Fibroblast of skin of back (primary cell): ENCODE measurements around the gene RNF121.

Experiments used
- DNase-seq: peaks from one replicate; pipeline ENCODE4 v3.0.0-alpha.2; 2013

The RNF121 gene

DNA sequence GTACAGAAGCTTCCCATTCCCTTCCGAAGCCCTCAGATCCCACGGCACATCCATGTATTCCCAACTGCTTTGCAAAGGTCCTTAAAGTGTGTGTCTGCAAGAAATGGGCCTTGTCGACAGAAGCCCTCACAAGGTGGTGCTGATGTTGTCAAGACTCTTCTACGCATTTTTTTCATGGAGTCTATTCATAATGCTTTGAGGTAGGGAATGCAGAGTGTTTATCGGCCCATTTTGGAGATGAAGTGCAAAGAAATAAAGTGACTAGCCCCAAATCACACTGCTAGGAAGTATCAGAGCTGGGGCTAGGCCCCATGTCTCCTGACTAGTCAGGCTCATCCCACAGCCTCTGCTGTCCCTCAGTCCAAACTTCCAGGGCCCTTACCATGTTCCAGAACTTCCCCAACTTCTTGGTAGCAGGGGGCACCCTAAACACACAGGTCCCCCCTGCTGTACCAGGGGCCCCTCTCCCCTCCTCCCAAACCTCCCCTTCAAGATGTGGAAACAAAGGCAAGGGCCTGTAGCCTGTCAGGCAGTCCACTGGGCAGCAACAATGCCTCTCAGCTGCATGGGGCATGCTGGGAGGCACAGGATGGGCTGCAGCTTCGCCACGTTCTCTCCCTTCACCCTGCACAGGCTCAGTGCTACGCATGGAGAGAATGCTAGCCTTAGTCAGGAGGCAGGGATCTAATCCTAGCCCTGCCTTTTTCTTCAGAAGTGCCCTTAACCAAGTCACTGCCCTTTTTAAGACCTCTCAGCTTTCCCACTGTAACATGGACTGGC lies 77.7 kb downstream of the RNF121 start:
- no peak for DNase-seq

DNA sequence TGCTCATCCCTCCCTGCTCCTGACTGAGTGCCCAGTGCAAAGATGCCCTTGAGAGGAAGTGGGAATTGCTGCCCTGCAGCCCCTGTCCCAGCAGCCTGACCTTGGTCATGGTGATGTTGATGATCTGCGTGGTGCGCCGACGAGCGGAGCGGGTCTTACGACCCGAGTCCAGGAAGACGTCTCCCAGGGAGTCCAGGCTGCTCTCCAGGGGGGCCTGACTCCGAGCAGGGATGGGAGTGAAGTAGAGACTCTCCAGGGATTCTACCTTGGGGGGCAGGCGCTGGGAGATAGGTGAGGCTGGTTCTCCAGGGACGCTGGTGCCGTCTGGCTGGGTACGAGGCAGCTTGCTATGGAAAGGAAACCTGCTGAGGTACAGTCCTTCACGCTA lies 78.2 kb downstream of the RNF121 start:
- no peak for DNase-seq

DNA sequence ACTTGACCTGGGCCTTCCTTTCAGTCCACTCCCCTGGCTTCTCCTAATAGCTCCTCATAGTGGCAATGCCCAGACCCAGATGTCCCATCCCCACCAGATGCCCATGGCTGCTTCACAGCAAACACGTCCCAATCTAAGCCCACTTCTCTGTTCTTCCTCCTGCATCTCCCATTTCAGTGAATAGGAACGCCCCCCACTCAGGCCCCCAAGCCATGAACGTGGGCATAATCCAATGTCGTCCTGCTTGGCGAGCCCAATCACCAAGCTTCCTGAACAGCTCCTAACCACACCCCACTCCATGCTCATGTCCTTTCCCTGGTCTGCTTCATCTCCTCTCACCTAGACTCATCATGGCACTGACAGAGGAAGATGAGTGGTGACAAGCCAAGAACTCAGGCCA lies 78.7 kb downstream of the RNF121 start:
- DNase-seq = no peak

DNA sequence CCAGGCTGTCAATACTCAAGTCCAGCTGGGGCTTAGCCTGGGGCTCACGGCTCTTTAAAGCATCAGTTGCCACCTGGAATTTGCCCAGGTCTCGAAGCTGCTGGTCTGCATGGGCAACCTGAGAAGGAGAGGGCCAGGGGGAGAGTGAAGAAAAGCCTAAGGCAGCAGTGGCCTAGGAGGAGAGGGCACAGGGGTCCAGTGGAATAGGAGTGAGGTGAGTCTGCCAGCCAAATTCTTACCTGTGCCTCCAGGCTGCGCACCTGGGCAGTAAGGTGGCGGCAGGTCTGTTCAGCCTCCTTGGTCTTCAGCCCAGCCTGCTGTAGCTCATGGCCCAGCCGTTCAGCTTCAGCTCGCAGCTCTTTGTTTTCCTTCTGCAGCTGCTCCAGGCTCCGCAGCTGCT lies 79.9 kb downstream of the RNF121 start:
- no peak for DNase-seq

DNA sequence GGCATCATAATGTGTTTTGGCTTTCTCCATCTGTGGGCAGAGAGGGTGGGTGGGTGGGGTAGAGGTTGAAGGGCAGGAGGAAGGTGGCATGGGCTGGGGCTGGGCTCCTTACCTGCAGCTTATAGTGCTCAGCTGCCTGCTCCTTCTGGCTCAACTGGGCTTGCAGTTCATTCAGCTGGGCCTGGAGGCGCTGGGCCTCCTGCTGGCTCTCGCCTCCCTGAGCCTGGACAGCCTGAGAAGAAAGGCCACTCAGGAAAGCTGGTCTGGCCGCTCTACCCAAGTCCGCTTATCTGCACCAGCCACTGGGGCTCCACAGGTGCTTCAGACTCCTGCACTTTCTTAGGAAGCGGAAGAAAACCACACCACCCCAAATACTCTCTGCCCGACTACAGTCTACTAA lies 80.3 kb downstream of the RNF121 start:
- no peak for DNase-seq

DNA sequence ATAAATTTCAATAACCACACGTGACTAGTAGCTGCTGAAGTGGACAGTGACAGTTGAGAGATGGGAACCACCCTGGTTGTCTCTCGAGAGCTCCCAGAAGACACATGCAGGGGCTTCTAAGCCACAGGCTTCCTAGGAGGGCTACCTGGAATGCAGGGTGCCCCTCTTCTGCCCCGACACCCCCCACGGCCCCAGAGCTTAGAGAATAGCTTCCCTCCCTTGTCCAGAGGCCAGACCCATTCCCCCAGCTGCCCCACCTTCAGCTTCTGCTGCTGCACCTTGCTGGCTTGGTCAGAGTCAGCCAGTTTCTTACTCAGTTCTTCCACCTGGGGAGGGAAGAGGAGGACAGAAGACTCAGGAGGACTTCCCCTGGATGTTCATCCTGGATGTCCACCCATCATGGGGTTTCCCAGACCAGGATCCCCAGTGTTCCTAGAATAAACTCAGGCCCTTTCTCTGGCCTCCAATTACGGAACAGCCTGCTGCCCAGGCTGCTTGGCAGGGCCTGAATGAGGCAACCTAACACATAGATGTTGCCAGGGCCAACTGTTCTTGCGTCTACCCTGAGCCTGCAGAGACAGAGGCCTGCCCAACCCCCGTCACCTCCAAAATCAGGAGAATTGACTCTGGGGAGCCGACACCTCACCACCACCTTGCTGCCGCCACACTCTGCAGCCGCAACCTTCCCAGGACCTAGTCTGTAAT lies 81.8 kb downstream of the RNF121 start:
- no peak for DNase-seq

DNA sequence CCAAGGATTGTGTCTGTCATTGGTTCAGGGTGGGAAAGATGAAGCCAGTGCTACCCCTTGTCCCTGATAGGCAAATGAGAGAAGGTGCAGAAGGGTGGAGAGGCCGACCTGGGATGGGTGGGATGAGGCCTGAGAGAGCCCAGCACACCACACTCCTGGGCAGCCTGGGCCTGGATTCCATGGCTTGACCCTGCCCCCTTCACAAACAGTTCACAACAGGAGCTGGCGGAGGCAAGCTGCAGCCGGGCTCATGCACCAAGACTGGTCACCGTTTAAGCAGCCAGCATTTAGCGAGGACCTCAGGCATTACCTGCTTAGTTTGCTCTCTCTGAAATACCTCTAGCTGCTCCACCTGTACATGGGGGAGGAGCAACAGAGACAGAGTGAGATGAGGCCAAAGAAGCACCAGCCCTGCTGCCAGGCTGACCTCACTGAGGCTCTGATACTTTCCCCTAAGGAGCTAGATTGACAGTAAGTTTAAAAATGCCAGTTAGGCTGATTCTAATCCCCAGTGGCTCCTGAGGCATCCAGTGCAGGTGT lies 83.3 kb downstream of the RNF121 start:
- no peak for DNase-seq

DNA sequence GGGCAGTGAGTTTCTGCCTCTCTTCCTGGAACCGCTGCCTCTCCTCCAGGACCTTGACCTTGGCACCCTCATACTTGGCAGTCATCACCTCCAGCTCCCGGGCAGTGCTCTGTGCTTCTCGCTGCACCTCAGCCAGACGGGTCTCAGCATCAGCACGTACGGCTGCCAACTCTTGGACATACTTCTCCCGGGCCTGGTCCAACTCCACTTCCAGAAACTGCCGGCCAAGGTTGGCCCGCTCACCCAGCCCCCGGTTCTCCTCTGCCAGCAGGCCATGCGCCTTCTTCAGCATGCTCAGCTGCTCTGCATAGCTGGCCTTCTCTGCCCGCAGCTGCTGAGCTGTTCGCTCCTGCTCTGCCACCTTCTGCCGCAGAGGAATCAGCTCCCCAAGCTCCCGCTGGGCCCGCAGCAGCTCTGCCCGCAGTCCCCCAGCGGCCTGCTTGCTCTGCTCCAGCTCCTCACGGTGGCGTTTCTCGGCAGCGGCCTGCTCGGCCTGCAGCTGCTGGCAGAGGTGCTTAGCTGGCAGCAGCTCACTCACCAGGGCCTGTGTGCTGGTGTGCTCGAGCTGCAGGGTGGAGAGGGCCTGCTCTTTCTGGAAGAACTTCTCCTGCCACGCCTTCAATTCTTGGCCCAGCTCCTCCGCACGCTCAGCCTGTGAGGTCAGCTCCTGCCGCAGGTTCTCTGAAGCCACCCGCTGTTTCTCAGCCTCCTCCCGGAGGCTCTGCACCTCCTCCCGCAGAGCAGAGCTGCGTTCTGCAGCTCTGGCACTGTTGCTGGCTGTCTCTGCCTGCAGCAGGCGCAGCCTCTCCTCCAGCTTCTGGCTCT lies 84.3 kb downstream of the RNF121 start:
- peak; percentile 42 for DNase-seq

DNA sequence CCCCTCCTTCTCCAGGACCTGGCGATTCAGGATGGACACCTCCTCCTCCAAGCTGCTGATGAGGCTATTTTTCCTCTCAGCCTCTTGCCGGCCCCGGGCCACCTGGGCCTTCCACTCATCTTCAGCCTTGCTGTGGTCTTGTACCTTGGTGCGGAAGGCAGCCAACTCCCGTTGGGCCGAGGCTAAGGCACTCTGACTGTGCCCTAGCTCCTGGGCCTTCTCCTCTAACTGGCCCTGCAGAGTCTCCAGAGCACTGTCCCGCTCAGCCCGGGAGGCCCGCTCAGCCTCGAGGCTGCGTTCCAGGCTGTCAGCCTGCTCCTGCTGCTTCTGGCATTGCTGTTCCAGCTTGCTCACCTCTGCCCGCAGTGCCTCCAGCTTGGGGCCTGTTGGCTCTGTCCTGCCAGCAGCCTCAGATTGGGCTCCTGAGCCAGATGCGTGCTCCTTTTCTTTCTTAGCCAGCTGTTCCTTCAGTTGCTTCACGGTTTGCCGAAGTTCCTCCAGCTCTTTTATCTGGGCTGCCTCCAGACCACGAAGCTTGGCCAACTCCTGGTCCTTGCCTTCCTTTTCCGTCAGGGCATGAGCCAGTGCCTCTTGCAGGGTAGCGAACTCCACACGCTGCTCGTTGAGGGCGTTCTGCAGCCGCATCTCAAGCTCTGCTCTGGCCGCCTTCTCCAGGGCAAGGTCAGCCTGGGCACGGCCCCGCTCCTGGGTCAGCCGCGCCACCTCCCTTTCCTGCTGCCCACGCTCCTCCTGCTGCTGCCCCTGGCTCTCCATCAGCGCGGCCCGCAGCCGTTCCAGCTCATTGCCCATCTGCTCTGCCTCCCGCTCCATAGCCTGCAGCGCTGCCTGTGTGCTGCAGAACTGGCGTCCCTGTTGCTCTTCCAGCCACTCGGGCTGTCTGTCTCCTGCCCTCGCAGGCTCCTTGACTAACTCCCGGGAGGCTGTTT lies 85.2 kb downstream of the RNF121 start:
- DNase-seq = no peak

DNA sequence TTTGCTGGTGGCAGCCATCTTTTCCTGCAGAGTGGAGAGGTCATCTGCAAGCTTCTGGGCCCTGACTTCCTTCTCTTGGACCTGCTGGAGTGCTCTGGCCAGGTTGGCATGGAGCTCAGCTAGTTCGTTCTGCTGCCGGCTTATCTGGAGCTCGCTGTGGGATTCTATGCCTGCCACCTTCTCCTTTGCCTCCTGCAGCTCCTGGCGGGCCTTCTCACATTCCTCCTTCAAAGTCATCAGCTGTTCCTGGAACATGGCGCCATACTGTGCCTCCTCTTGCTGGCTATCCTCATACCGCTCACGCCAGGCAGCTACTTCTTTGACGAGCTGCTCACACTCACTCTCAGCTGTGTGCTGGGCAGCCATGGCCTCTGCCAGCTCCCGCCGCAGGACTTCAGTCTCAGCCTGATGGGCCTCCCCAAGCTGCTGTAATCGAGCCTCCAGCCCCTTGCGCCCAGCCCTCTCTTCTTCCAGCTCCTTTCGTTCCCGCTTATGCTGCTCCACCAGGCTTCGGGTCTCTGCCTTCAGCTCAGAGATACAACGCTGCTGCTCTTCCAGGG lies 86.0 kb downstream of the RNF121 start:
- no peak for DNase-seq

DNA sequence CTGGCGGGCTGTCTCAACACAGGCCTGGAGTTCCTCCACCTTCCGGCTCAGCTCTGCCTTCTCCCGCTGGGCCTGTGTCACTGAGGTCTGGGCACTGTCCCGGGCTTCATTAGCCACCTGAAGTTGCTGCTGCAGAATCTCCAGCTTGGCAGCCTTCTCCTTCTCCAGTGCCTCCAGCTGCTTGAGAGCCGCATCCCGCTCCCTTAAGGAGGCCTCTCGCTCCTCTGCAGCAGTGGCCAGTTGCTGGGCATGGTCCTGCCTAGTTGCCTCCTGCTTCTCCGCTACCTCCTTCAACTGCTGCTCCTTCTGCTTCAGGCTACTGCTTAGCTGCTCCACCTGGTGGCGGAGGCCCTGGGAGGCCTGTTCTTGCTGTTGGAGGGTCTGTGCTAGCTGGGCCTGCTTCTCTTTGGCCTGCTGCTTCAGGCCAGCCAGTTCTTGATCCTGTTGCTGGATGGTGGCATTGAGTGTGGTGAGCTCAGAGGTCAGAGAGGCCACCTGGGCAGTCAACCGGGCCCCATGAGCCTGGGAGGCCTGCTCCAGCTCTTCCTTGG lies 86.7 kb downstream of the RNF121 start:
- DNase-seq = no peak

DNA sequence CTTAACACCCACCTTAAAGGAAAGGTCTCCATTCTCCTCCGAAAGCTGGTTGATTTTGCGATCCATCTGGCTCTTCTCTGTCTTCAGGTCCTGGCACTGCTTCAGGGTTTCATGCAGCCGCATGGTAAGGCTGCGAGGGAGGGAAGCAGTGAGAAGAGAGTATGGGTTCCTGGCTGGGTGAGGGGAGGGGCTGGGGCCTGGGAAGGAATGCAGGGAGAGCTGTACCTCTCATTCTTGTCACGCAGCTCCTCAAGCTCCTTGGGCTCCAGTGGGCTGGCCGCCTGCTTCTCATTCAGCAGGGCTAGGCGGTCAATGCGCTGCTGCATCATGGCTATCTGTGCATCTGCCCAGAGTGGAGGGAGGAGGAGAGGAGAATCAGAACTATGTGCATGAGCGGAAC lies 89.3 kb downstream of the RNF121 start:
- no peak for DNase-seq

DNA sequence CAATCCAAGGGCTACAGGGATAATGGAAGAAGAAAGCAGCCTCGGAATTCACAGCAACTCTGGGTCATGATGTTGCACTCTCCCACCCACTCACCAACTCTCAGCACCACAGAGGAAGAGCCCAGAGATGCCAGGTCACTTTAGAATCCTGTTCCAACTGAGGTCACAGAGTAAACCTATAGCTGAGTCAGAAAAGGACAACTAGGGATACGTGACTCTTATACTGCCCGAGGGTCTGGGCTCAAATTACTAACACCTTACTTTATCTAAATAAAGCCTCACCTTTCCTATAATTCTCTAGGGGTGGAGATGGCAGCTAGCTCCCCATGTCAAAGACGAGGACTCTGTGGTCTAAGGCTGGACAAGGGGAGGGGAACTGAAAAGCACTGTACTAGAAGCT lies 94.5 kb downstream of the RNF121 start:
- DNase-seq = no peak

DNA sequence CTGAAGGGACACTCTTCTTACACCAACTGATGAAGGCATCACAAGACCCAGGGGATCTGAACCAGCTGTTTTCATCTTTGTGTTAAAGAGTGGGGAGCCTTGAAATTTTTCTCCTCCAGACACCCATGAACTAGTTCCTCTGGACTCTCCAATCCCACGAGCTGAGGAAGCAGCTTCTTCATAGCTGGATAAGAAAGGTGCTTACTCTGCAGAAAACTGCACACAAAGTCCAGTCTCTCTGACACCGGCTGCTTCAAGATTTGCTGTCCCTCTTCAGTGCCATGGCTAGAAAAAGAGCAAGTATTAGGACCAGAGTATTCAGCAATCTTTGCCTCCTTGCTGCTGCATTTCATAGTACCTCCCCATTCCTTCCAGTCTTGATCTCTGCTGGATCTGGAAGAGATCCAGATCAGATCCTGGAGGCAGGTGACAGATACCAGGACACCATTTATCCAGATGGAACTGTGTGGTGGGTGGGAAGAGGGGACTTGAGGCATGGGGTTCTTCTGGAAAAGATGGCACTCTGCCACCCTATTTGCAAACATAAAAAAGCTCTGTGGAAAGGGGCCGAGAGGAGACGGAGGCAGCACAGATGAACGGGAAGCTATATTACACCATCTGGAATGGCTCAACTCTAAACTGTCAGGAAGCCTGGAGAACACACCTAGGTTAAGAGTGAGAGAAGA lies 95.4 kb downstream of the RNF121 start:
- DNase-seq = no peak

DNA sequence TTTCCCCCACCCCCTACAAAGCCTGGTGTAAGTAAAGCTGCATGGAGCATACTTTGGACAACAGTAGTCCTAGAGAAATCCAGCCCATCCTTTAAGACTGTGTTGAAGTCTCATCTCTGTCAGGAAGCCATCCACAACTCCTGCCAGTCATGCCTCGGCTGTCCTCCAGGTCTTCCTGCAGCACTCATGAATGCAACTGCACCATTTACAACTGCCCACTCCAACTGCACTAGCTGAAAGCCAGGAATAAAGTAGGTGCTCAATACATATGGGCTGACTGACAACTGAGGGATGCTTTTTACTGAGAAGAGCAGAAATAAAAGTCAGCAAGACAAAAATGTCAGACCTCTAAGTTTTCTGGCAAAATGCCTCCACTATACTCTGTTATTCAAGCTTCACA lies 97.2 kb downstream of the RNF121 start:
- DNase-seq = no peak

DNA sequence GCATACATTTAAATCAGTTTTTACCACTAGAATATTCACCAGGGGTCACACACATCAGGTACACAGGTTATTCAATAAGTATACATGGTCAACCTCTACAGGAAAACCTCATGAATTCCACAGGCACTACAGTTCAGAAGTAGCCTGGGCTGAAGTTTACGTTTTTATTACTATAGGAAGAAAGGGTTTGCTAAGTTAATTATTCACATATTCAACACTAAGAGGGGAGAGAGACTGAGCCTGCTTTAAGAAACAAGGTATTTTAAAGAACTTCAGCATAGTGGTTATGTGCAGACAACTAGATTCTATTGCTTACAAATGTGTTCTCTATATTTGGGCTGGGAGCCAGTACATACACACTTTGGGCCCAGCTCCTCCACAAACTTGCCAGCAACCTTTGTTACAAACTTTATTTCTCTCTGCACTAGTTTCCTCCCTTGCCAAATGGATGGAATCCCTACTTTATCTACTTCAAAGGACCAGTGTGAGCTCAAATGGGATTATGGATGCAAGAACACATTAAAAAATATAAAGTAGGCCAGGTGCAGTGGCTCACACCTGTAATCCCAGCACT lies 101.7 kb downstream of the RNF121 start:
- no peak for DNase-seq

DNA sequence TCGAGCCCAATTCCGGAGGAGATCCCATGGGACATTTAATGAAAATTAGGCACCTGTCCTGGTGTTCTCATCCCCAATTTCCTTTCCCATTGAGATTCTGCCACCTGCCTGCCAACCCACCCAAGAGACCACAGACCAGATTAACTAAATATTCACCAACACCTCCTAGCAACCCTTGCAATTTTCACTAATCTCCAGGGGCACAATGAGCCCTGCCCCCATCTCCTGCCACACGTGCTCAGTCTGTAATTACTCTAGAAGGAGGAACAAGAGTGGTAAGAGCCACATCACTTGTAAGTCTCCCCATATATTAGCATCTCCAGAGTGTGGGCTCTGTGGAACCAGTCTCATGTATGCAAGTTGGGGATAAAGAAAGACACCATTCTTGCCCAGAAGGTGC lies 107.8 kb downstream of the RNF121 start:
- no peak for DNase-seq

DNA sequence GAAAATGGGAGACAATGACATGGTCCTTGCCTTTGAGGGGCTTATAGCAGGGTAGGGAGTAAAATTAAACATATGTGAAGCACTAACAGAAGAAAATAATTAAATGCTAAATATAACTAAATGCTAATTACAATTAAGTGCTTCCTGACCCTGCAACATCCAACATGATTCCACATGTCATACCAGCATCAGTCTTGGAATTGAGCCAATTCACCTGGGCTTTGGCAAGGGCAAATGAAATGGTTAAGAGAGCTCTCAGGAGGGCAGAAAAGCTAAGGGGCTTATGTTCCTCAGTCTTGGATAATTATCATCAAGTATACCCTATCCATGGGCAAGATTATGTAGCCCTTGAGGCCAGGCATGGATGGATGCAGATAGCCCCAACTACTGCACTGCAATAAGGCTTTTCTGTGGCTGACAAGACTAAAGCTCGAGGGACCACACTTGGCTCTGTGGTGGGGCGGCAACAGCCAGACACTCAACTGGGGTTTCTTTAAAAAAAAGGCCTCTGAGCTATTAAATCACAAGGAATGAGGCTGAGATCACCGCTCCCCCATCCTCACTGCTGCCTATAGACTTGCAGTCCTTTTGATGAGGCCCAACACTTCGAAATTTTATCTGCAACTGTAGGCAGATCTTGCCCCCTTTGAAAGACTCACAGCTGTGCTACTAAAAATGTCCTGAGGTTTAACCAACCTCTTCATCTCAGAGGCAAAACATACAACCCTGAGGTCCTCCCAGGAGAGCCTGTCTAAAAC lies 108.9 kb downstream of the RNF121 start:
- peak; percentile 36 for DNase-seq

DNA sequence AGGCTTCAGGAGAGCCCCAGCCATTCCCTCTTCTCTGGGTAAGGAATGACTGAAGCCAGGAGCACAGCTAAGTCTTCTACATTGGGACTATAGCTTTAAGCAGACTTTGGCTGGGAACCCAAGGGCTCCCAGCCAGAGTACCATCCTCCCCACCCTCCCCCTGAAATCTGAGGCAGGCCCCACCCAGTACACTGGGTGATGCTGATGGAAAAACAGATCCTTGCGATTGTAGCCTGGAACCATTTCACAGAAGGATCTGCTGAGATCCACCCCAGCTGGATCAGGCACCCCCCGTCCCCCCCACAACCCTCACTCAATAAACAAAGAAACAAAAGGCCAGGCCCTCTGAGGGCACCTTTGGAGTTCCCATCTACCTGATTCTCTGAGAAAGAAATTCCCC lies 109.6 kb downstream of the RNF121 start:
- DNase-seq = peak; percentile 73
